CD4-positive, alpha-beta T cell treated with Interleukin-10 for 1 hour (primary cell): Measurements from ENCODE around the gene CPLX1.
"Not testable (repeated sequence)": the region's sequence is repeated elsewhere in the genome, so short reads cannot be mapped to it uniquely, and the experiment has no call there.

Experiments
- DNase-seq: peaks from one replicate; pipeline ENCODE4 v3.0.0-alpha.2; 2020

The CPLX1 gene

DNA sequence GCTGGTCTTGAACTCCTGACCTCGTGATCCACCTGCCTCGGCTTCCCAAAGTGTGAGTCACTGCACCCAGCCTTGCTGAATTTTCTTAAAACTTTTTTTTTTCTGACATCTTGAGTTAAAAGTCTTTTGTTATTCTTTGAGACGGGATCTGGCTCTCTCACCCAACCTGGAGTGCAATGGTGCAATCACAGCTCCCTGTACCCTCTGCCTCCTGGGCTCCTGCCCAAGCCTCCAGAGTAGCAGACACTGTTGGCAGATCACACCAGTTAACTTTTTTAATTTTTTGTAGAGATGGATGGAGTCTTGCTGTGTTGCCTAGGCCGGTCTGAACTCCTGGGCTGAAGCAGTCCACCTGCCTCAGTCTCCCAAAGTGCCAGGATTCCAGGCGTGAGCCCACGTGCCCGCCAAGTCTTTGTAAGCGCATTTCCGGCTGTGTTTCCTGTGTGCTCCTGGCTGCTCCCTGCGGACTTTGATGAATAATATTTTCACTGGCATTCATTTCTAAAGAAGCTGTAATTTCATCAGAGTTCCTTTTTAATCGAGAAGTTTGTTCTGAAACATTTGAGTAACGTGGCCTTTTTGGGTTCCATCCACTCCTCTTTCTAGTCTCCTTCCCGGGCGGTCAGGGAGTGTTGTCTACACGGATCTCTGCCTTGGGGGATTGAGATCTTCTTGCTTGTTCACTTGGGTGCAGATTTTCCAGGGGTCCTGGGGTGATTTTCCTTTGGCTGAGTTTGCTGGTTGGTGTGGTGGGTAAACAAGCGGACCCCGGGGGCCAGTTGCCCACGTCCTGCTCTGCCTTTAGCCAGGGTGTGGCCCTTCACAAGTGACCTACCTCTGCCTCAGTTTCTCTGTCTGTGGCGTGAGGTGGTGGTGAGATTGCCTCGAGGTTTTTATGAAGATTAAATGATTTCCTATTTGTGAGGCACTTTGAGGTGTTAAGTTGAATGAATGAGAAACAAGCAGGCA, 75.9 kb downstream of the CPLX1 start:
- DNase-seq: no peak

- no peak for DNase-seq
Measured at GRCh38 chr4:748461-748860, 77.5 kb downstream of the CPLX1 start.

DNA sequence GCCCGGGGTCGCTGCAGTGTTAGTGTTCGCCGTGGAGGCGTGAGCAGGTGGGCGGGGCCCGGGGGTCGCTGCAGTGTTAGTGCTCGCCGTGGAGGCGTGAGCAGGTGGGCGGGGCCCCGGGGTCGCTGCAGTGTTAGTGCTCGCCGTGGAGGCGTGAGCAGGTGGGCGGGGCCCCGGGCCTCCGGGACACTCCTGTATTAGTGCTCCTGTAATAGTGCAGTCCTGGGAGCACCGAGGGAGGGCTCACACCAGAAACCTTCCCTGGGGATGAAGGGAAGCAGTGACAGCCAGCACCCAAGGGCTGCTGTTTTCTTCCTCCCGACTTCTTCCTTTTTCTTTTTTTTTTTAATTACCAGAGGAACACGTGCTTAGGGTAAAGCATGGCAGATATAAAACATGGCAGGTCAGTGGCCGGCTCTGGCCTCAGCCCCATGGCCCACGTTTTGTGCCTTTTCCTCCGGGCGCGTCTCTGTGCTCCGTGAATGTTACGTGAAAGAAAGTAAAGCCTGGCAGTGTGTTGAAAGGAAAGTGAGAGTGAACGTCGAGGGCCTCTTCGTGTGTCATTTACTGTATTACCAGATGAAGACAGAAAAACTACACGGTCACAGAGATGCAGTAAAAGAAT, 78.3 kb downstream of the CPLX1 start:
- DNase-seq: no peak

- no peak for DNase-seq
Measured at GRCh38 chr4:744212-744841, 81.6 kb downstream of the CPLX1 start.

- no peak for DNase-seq
Measured at GRCh38 chr4:743463-744211, 82.3 kb downstream of the CPLX1 start.

GRCh38 chr4:742742-743311, 83.1 kb downstream of the CPLX1 start:
- peak; percentile 80 for DNase-seq

GRCh38 chr4:742096-742741, 83.7 kb downstream of the CPLX1 start:
- DNase-seq: no peak

DNA sequence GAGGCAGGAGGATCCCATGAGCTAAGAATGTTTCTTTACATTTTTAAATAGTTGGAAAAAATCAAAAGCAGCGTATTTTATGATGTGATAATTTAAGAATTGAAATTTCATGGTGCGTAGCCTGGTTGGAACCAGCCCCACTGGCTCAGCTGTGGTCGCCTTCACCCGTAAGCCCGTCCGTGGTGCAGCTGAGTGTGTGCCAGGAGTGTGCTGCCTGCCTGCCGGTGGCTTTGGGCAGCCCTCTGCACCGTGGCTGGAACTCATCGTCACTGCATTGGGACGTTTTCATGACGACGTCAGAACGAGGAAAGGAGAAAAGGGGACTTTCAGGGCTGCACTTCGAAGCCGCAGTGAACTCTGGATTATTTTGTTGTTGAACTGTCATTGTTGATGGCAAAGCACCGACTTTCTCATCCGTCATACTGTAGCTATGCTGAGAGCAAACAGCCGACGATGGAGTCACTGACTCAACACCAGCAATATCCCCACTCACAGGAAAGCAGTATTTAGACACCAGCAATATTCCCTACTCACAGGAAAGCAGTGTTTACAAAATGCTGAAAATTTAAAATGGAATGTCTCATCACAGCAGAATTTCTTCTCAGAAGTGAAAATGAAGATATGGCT, 85.2 kb downstream of the CPLX1 start:
- DNase-seq: no peak

DNA sequence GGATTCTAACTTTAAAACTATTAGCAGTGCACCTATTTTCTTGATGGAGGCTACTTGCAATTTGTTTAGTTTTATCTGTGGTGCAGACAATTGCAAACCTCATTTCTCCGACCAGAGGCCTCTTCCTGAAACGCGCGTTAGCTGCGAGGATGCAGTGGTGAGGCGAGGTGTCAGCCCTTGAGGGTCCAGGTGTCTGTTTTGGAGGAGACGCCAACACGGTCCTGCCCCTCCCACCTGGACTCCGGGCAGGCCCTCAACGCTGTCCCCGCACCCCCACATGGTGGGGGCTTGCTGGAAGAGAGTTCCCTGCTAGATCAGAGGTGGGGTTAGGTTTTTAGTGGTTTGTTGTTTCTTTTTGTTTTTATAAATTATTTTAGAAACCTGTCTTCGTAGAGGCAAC, 85.9 kb downstream of the CPLX1 start:
- DNase-seq: no peak

DNA sequence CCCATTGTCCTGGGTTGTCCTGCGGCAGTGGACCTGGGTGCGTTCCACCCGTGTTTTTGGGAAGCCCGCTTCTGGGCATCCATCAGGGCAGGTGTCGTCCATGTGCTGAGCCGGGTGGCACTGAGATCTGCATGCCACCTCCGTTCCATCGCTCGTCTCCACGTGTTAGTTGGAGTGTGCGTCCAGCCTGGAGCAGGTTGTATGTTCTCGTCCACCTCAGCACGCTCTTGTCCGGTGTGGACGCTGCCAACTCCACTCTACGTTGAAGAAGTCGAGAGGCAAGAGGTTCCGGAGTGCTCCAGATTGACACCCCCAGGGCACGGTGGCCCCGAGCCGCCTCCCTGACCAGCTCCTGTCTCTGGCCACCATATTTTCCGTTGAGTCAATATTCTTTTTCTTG, 86.4 kb downstream of the CPLX1 start:
- DNase-seq: no peak

- no peak for DNase-seq
Measured at GRCh38 chr4:738781-739280, 87.1 kb downstream of the CPLX1 start.

DNA sequence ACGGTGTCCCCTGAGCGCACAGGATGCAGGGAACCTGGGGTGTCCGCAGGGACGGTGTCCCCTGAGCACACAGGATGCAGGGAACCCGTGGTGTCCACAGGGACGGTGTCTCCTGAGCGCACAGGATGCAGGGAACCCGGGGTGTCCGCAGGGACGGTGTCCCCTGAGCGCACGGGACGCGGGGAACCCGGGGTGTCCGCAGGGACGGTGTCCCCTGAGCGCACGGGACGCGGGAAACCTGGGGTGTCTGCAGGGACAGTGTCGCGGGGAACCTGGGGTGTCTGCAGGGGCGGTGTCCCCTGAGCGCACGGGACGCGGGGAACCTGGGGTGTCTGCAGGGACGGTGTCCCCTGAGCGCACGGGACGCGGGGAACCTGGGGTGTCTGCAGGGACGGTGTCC, 89.4 kb downstream of the CPLX1 start:
- DNase-seq: not testable (repeated sequence)

- no peak for DNase-seq
Measured at GRCh38 chr4:735583-735982, 90.3 kb downstream of the CPLX1 start.
